A549 (cell line): ENCODE measurements around the gene PIK3C2B. TPM values are rescaled to one million over a fixed set of nuclear protein-coding genes. Genes with fewer than 3 reads are reported as not detected.

ENCODE experiments used
- ATAC-seq, 2 experiments: fragments of 200-7000 bp in 1 of 2; fragments of >200 bp in 1 of 2; cut with Nextera tagmentation in 1 of 2; cut with Tn5 transposase in 1 of 2; 3 replicates each; pipeline versions ENCODE4 v1.8.0 to v1.9.1; 2018 to 2020; ENCODE audit warnings: mild to moderate bottlenecking in 1 of 2, moderate library complexity in 1 of 2
- CTCF ChIA-PET: fragments of 300-600 bp; sonication (Branson Sonifier 250); formaldehyde crosslinking; extraction: SDS; loops from one replicate; lab custom pipeline; 2021; ENCODE audit warnings: antibody characterized with exemption, inconsistent platforms; lab: Yijun Ruan, JAX
- POLR2A ChIA-PET: fragments of 350-600 bp; formaldehyde crosslinking; extraction: SDS; loops from one replicate; lab custom pipeline; 2021; ENCODE audit warnings: antibody characterized with exemption, inconsistent platforms; lab: Yijun Ruan, JAX
- DNase-seq, 2 experiments: peaks; one replicate each; pipeline versions ENCODE4 v3.0.0 to v3.0.0-alpha.2; 2011 to 2016; ENCODE audit warnings: low read depth in 1 of 2, low spot score in 1 of 2
- FAIRE-seq: peaks from 2 replicates; lab custom pipeline; 2011; peaks lifted over from hg19 to GRCh38; lab: Jason Lieb, UNC
- H3K27ac ChIP-seq, 2 experiments: fragments of >200 bp; sonication (Bioruptor Twin); formaldehyde crosslinking; 3 replicates each; pipeline ENCODE4 v1.5.1; 2016 to 2017
- H3K4me1 ChIP-seq: fragments of >200 bp; sonication (Bioruptor Twin); formaldehyde crosslinking; 3 replicates; pipeline ENCODE4 v1.6.1; 2016
- H3K4me2 ChIP-seq: fragments of >200 bp; sonication (Bioruptor Twin); formaldehyde crosslinking; 3 replicates; pipeline ENCODE4 v1.6.1; 2016
- H3K4me3 ChIP-seq: fragments of >200 bp; sonication (Bioruptor Twin); formaldehyde crosslinking; 3 replicates; pipeline ENCODE4 v1.5.1; 2016
- H3K9me3 ChIP-seq: fragments of >200 bp; sonication (Bioruptor Twin); formaldehyde crosslinking; 3 replicates; pipeline ENCODE4 v1.6.1; 2016
- ATOH8 ChIP-seq: fragments of 250-450 bp; sonication (Bioruptor Pico); IDR thresholded peaks from 2 replicates; pipeline ENCODE4 v1.5.0; 2020; ENCODE audit warnings: low read depth, mild to moderate bottlenecking, moderate library complexity
- BCL3 ChIP-seq: fragments of >200 bp; sonication (Bioruptor Twin); formaldehyde crosslinking; IDR thresholded peaks from 3 replicates; pipeline ENCODE4 v1.6.1; 2016
- CHD2 ChIP-seq: fragments of 150-350 bp; IDR thresholded peaks from 2 replicates; pipeline ENCODE4 v1.6.1; 2014; ENCODE audit warnings: low read length; ENCODE audit not compliant: partially characterized antibody
- CTCF ChIP-seq: fragments of >200 bp; sonication (Bioruptor Twin); formaldehyde crosslinking; IDR thresholded peaks from 3 replicates; pipeline ENCODE4 v1.5.1; 2016
- ESRRA ChIP-seq: fragments of 150-350 bp; IDR thresholded peaks from 2 replicates; pipeline ENCODE4 v1.6.1; 2014; ENCODE audit warnings: mild to moderate bottlenecking, low read length, borderline replicate concordance
- HMGXB4 ChIP-seq: fragments of 250-450 bp; sonication (Bioruptor Pico); IDR thresholded peaks from 2 replicates; pipeline ENCODE4 v1.5.0; 2021; ENCODE audit warnings: mild to moderate bottlenecking, moderate library complexity, borderline replicate concordance
- HOXB13 ChIP-seq: fragments of 250-450 bp; sonication (Bioruptor Pico); IDR thresholded peaks from 2 replicates; pipeline ENCODE4 v1.5.0; 2020; ENCODE audit warnings: low read depth, mild to moderate bottlenecking, moderate library complexity
- JUN ChIP-seq, 2 experiments: fragments of >200 bp; sonication (Bioruptor Twin); formaldehyde crosslinking; IDR thresholded peaks; 2 replicates in 1 of 2; 3 replicates in 1 of 2; pipeline ENCODE4 v1.6.1; 2016 to 2017
- KDM1A ChIP-seq: fragments of 200-600 bp; sonication (generic); IDR thresholded peaks from 2 replicates; pipeline ENCODE4 v1.6.1; 2016; ENCODE audit warnings: low read depth, mild to moderate bottlenecking
- MAX ChIP-seq: IDR thresholded peaks from 2 replicates; pipeline ENCODE4 v1.6.1; 2012
- MAZ ChIP-seq: fragments of 150-350 bp; IDR thresholded peaks from 2 replicates; pipeline ENCODE4 v1.6.1; 2014; ENCODE audit warnings: antibody characterized with exemption, low read depth, low read length, borderline replicate concordance
- PHF8 ChIP-seq: fragments of 200-600 bp; sonication (generic); IDR thresholded peaks from 2 replicates; pipeline ENCODE4 v1.6.1; 2016; ENCODE audit warnings: low read depth, mild to moderate bottlenecking, antibody characterized with exemption, moderate library complexity, borderline replicate concordance
- POLR2A ChIP-seq: IDR thresholded peaks from 2 replicates; pipeline ENCODE4 v1.6.1; 2012; ENCODE audit warnings: mild to moderate bottlenecking, low read length
- POLR2AphosphoS2 ChIP-seq: conservative IDR thresholded peaks from 2 replicates; pipeline ENCODE4 v1.6.1; 2012; ENCODE audit warnings: low read length, improper control_type of control experiment, inconsistent platforms
- RAD21 ChIP-seq, 2 experiments: fragments of >200 bp in 1 of 2; sonication (Bioruptor Twin) in 1 of 2; formaldehyde crosslinking in 1 of 2; IDR thresholded peaks in 1 of 2; conservative IDR thresholded peaks in 1 of 2; 2 replicates in 1 of 2; 3 replicates in 1 of 2; pipeline ENCODE4 v1.6.1; 2012 to 2018; ENCODE audit warnings: inconsistent platforms in 1 of 2
- REST ChIP-seq: fragments of 200-600 bp; sonication (generic); IDR thresholded peaks from 2 replicates; pipeline ENCODE4 v1.6.1; 2016; ENCODE audit warnings: antibody characterized with exemption, mild to moderate bottlenecking, moderate library complexity
- RNF2 ChIP-seq: fragments of 200-600 bp; sonication (generic); IDR thresholded peaks from 2 replicates; pipeline ENCODE4 v1.6.1; 2016; ENCODE audit warnings: low read depth, mild to moderate bottlenecking, antibody characterized with exemption, moderate library complexity, borderline replicate concordance
- SMC3 ChIP-seq: fragments of >200 bp; sonication (Bioruptor Twin); formaldehyde crosslinking; IDR thresholded peaks from 3 replicates; pipeline ENCODE4 v1.6.1; 2018; ENCODE audit warnings: inconsistent platforms
- TFCP2L1 ChIP-seq: fragments of 250-450 bp; sonication (Bioruptor Pico); IDR thresholded peaks from 2 replicates; pipeline ENCODE4 v1.5.0; 2021; ENCODE audit warnings: mild to moderate bottlenecking
- USF2 ChIP-seq: fragments of 450-650 bp; IDR thresholded peaks from 2 replicates; pipeline ENCODE4 v1.6.1; 2014; ENCODE audit warnings: antibody characterized with exemption
- WGBS: methylation state at CpG from one replicate; pipeline ENCODE4 v1.1.6; 2017; ENCODE audit errors: missing lambda C conversion rate; 5-methylcytosine and 5-hydroxymethylcytosine counted together
- polyA minus RNA-seq: library from RNA; depleted of rRNA, polyadenylated mRNA; stranded (reverse); fragments of >200 nt; gene quantifications from 2 replicates; pipeline ENCODE4 v1.2.3, GENCODE V29; 2011; rRNA and poly(A)+ RNA removed
- polyA plus RNA-seq, 4 experiments: library from polyadenylated mRNA; depleted of rRNA in 3 of 4; stranded (reverse); fragments of >200 nt; fragmentation: RNase III in 1 of 4; extraction: RNeasy Plus Mini Kit Qiagen cat#74134 plus additional on column Dnase treatment in 1 of 4; gene quantifications; 2 replicates in 3 of 4; 3 replicates in 1 of 4; pipeline ENCODE4 v1.2.3, GENCODE V29; 2011 to 2017

PIK3C2B gene
- polyA plus RNA-seq (2011; rRNA removed) (9.2 and 13.0 TPM in 2 replicates), polyA plus RNA-seq (2017; fragmentation: RNase III; extraction: RNeasy Plus Mini Kit Qiagen cat#74134 plus additional on column Dnase treatment) (9.0 to 9.7 TPM (median 9.4 TPM) in 3 replicates), polyA minus RNA-seq (25.3 and 29.0 TPM in 2 replicates)
- polyA plus RNA-seq (2012; cell fraction: cytosol; rRNA removed): 10.0 and 12.9 TPM in 2 replicates
- 23.4 and 28.2 TPM in 2 replicates for polyA plus RNA-seq (2012; cell fraction: nucleus; rRNA removed)

GRCh38 chr1:204494281-204495077 is at the start of gene PIK3C2B:
Gene PIK3C2B, minus strand, starts transcription at chr1:204494805. Its CDS starts 25,003 bp downstream, at chr1:204469802.
- Histone ChIP-seq H3K9me3 (no peaks in the 10 kb centered on the region), H3K4me3 (peak within 1 kb of the TSS; percentile 70), H3K27ac (peak within 1 kb of the TSS; percentile 87 to 94), H3K4me2 (peak within 1 kb of the TSS; percentile 94), H3K4me1 (peaks cover 24% of the 10 kb centered on the region; the same call in 2 of the 3 replicates)
- CTCF ChIA-PET: interaction anchor here (0.6 to 20.5 kb wide), 28 partner anchors 8 to 687 kb away, joined by 3 to 530 read pairs (median 5); partner anchors contain the start of gene MDM4
- peak; percentile 55 for TF ChIP-seq SMC3
- TF ChIP-seq POLR2AphosphoS2: no peak
- peak; percentile 59; the same call in 1 of the 2 replicates for TF ChIP-seq MAX
- TF ChIP-seq HMGXB4 (CRISPR knock-in tag): no peak
- 0 out of 2 replicates have a peak, but pooled peaks have one; percentile 41 for TF ChIP-seq MAZ
- 0 out of 2 replicates have a peak, but pooled peaks have one; percentile 2 for TF ChIP-seq REST
- TF ChIP-seq KDM1A: no peak
- no peak for TF ChIP-seq ESRRA
- TF ChIP-seq BCL3: 0 out of 3 replicates have a peak, but pooled peaks have one; percentile 27
- no peak for TF ChIP-seq ATOH8 (CRISPR knock-in tag)
- no peak for TF ChIP-seq RNF2
- TF ChIP-seq JUN (IDR thresholded peaks at IDR 0.05): peak in 1 of 2 experiments; percentile 73; a peak in 3 of 5 replicates
- TF ChIP-seq RAD21 (conservative IDR thresholded peaks at IDR 0.05 in 1 of 2, IDR thresholded peaks at IDR 0.05 in 1 of 2): peak; percentile 26 to 55; a peak in 3 of 5 replicates
- peak; percentile 30; the same call in 1 of the 2 replicates for TF ChIP-seq PHF8
- TF ChIP-seq POLR2A: peak; percentile 93
- no peak for TF ChIP-seq HOXB13
- no peak for TF ChIP-seq CHD2
- TF ChIP-seq USF2: no peak
- TF ChIP-seq TFCP2L1 (CRISPR knock-in tag): no peak
- TF ChIP-seq CTCF: peak; percentile 20; the same call in 2 of the 3 replicates
- POLR2A ChIA-PET: interaction anchor here (0.8 to 2.9 kb wide), 9 partner anchors 9 to 117 kb away, joined by 3 to 23 read pairs (median 5); partner anchors contain the start of gene MDM4
- WGBS: 1% methylated on average over 34 of the region's 69 CpGs
- DNase-seq (peak; percentile 85 to 97), ATAC-seq (peak; percentile 95 to 97), FAIRE-seq (no peak)
